Heart right ventricle (tissue), 16 donors: ENCODE results near the gene CLIC3. TPM values are rescaled to one million over a fixed set of nuclear protein-coding genes. Genes with fewer than 3 reads are reported as not detected.
A peak's percentile ranks its signal among the peaks of the same experiment; 100 is the strongest.

Source experiments
- ATAC-seq, 8 donors: fragments of 200-7000 bp; cut with Tn5 transposase; one replicate each; pipeline ENCODE4 v1.9.1; 2020; ENCODE audit warnings: mild to moderate bottlenecking in 8 of 8, moderate library complexity in 8 of 8, moderate number of reproducible peaks in 1 of 8
- DNase-seq, 2 donors: peaks; one replicate each; pipeline ENCODE4 v3.0.0-alpha.2; 2020
- H3K27ac ChIP-seq, 10 donors: fragments of 200-600 bp; sonication (generic) in 2 of 10; one replicate each; pipeline versions ENCODE4 v1.5.0 to v1.8.0; 2020 to 2022; ENCODE audit warnings: mild to moderate bottlenecking in 3 of 10
- H3K27me3 ChIP-seq, 7 donors: fragments of 200-600 bp; one replicate each; pipeline ENCODE4 v1.8.0; 2021 to 2022; ENCODE audit warnings: mild to moderate bottlenecking in 2 of 7
- H3K36me3 ChIP-seq, 9 donors: fragments of 200-600 bp; sonication (generic) in 1 of 9; one replicate each; pipeline versions ENCODE4 v1.5.0 to v1.8.0; 2020 to 2022; ENCODE audit warnings: mild to moderate bottlenecking in 2 of 9
- H3K4me1 ChIP-seq, 9 donors: fragments of 200-600 bp; sonication (generic) in 1 of 9; one replicate each; pipeline versions ENCODE4 v1.5.0 to v1.8.0; 2020 to 2022; ENCODE audit warnings: mild to moderate bottlenecking in 4 of 9
- H3K4me3 ChIP-seq, 10 donors: fragments of 200-600 bp; sonication (generic) in 2 of 10; one replicate each; pipeline versions ENCODE4 v1.5.0 to v1.8.0; 2020 to 2022; ENCODE audit warnings: mild to moderate bottlenecking in 7 of 10, moderate library complexity in 2 of 10
- H3K9me3 ChIP-seq, 11 donors: fragments of 200-600 bp in 10 of 11; sonication (generic) in 2 of 11; one replicate each; pipeline versions ENCODE4 v1.5.0 to v1.8.0; 2013 to 2022; ENCODE audit warnings: mild to moderate bottlenecking in 2 of 11, control low read depth in 1 of 11, moderate library complexity in 1 of 11
- WGBS, 2 donors: extraction: QIAGEN DNeasy Blood & Tissue Kit; methylation state at CpG; one replicate each; pipeline ENCODE4 v1.1.7; 2013; ENCODE audit warnings: inconsistent platforms in 1 of 2; 5-methylcytosine and 5-hydroxymethylcytosine counted together
- intact Hi-C, 10 donors: fragments of 100-400 bp; cut with DNase I; formaldehyde crosslinking; loops; one replicate each; pipeline versions ENCODE4 v1.11.1 to v1.14.2; 2022
- polyA plus RNA-seq, 2 donors: library from polyadenylated mRNA; stranded (reverse); fragments of 200-250 nt; gene quantifications; one replicate each; pipeline ENCODE4 v1.2.3, GENCODE V29; 2013
- total RNA-seq, 10 donors: library from RNA; stranded (reverse); fragmentation: NEBNext Ultra II Directional in 3 of 10; extraction: Animal tissue kit (Norgen Biotek cat#: 25700) in 3 of 10; gene quantifications; one replicate each; pipeline versions ENCODE4 v1.2.1 to v1.2.4, GENCODE V29; 2021 to 2023
- TF ChIP-seq, protein P1 (sequence below), 9 donors: fragments of 200-600 bp; sonication (generic) in 2 of 9; IDR thresholded peaks; one replicate each; pipeline versions ENCODE4 v1.5.0 to v1.8.0; 2021 to 2022; ENCODE audit warnings: antibody characterized with exemption in 9 of 9, mild to moderate bottlenecking in 5 of 9, moderate library complexity in 1 of 9
- donor health status: Arrhythmogenic right ventricular cardiomyopathy.
- donor health status: ischemic (EF 13 %, LVEDD 7.1; RV severe dilation, severe dysfunction).
- donor health status: healthy with polysubstance abuse.
- donor health status: DM: no; HTN: yes; CAD: no.
- donor health status: DM: no; HTN: no; CAD: no.
- donor health status: ischemic (EF 25% LVEDD 6.9; RV normal size, moderate dysfunction).
- donor health status: ischemic (EF 25% LVEDD 5.7; RV mildly dilated, moderate dysfunction).
- donor health status: healthy.
- donor health status: DM: yes; HTN: yes; CAD: no.
- donor health status: Ischemic cardiomyopathy.
- donor health status: ischemic (EF 35%, LVEDD 5.7; RV mildly dilated, moderate dysfunction).
- donor health status: nonischemic (EF 11% LVEDD 7.7; RV severe dilation, severe dysfunction).
- donor health status: DM: yes; HTN: yes; CAD: no.
- donor health status: PGD.
- donor health status: ischemic (EF 29% LVEDD 5.4; RV normal size, mild dysfunction).
- donor health status: nonischemic (EF 23%, LVEDD 6.1; RV moderate dilation, normal function).

CLIC3 gene
- total and polyA plus RNA-seq, 12 donors = 0.46 to 21.4 (median 3.2) TPM

DNA sequence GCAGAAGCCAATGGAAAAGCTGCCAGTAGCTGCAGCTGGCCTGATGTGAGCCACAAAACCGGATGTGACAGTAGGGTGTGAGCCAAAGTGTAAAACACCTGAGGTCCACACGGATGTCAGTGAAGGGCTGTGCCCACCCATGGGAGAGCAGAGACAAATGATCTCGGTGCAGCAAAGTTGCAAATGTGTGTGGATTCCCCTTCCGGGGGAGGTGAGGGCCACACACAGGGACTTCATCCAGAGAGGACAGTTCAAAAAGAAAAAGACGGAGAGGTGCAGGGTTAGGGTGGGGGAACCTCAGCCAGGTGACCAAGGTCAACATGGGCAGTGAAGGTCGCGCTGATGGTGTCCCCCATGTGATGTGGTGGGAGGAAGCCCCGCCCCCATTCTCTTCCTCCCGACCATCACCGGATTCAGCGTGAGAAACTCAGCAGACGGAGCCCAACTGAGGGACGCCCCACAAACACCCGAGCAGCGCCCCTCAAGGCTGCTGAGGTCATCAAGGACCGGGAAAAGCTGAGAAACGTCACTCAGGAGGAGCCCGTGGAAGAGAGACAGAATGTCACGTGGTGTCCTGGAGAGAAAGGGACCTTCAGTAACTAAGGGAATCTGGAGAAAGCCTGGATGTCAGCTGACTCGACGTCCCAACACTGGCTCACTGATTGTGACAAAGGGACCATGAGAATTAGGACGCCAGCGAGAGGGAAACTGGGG lies 30.4 kb downstream of the CLIC3 start:
- Histone ChIP-seq H3K36me3 (no peaks in the 10 kb centered on the region), H3K4me1 (peaks cover under 1 to 45% (median 20%) of the 10 kb centered on the region in 9 donors), H3K9me3 (no peaks in the 10 kb centered on the region), H3K27ac (no peak overlapping the region), H3K27me3 (no peaks in the 10 kb centered on the region), H3K4me3 (peak overlapping the region in 3 of 10 donors; percentile 8 to 28 (median 9))
- ATAC-seq (peak in 3 of 8 donors; percentile 5 to 20 (median 16)), DNase-seq (peak; percentile 15 to 43)
- 28% methylated on average over 23 of the region's 23 CpGs for WGBS, 2 donors
- TF ChIP-seq, protein P1, sequence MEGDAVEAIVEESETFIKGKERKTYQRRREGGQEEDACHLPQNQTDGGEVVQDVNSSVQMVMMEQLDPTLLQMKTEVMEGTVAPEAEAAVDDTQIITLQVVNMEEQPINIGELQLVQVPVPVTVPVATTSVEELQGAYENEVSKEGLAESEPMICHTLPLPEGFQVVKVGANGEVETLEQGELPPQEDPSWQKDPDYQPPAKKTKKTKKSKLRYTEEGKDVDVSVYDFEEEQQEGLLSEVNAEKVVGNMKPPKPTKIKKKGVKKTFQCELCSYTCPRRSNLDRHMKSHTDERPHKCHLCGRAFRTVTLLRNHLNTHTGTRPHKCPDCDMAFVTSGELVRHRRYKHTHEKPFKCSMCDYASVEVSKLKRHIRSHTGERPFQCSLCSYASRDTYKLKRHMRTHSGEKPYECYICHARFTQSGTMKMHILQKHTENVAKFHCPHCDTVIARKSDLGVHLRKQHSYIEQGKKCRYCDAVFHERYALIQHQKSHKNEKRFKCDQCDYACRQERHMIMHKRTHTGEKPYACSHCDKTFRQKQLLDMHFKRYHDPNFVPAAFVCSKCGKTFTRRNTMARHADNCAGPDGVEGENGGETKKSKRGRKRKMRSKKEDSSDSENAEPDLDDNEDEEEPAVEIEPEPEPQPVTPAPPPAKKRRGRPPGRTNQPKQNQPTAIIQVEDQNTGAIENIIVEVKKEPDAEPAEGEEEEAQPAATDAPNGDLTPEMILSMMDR (IDR thresholded peaks at IDR 0.05) = no peak
- intact Hi-C loops = no loop called here

DNA sequence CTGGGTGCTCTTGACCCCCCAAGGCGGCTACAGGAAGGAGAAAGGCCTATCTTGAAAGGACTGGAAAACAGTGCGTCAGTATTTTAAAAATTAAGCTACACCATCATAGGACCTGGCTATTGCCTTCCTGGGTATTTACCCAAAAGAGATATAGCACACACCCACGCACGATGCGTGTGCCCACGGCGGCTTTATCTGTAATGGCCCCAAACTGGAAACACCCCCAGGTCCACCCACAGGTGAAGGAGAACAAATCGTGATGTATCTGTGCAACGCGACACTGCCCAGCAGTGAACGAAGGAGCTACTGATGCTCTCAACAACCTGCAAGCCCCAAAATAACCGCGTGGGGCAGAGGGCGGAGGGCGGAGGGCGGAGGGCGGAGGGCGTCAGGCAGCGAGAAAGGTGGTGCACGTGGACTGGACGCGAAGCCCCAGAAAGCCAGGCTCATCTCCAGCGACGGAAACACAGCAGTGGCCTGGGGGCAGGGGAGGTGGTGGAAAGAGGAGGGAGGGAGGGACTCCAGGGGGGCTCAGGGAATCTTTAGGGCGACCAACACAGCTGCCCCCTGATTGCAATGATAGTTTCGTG lies 31.4 kb downstream of the CLIC3 start:
- Histone ChIP-seq H3K9me3 (no peaks in the 10 kb centered on the region), H3K36me3 (no peaks in the 10 kb centered on the region), H3K27ac (no peak overlapping the region), H3K4me1 (peaks cover 3 to 48% (median 22%) of the 10 kb centered on the region in 9 donors), H3K27me3 (no peaks in the 10 kb centered on the region), H3K4me3 (no peak overlapping the region)
- DNase-seq (no peak), ATAC-seq (no peak)
- TF ChIP-seq, protein P1 (IDR thresholded peaks at IDR 0.05) = no peak
- whole genome bisulfite sequencing, 2 donors = 90 to 91% methylated on average over 26 of the region's 26 CpGs
- intact Hi-C loops = no loop called here

DNA sequence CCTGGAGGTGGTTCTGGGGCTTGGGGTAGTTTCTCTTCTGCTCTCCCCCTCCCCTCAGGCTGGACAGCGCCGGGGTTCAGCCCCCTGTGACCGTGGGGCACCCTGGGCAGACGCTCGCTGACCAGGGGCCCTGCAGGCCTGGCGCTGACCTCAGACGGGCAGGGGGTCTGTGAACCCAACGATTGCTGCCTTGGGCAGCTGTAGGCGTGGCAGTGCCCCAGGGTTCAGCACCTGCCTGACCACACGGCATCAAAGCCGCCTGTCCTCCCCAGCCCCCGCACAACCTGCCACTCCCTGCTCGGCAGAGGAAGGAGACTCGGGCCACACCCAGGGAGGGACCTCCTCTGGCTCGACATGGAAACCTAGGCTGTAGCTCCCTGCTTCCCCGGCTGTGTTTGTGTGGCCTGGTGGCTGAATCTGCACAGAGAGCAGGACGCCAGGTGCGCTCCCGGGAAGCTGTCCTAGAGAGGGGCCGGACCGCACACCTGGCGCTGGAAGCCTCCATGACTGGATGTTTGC lies 32.1 kb downstream of the CLIC3 start:
- H3K9me3 ChIP-seq = no peaks in the 10 kb centered on the region
- no peaks in the 10 kb centered on the region for H3K36me3 ChIP-seq
- H3K4me3 ChIP-seq = no peak overlapping the region
- DNase-seq (no peak), ATAC-seq (peak in 1 of 8 donors; percentile 31)
- peaks cover 3 to 48% (median 22%) of the 10 kb centered on the region in 9 donors for H3K4me1 ChIP-seq
- WGBS, 2 donors = 68 to 80% methylated on average over 22 of the region's 22 CpGs
- no peak overlapping the region for H3K27ac ChIP-seq
- no peaks in the 10 kb centered on the region for H3K27me3 ChIP-seq
- intact Hi-C loops = no loop called here
- TF ChIP-seq, protein P1 (IDR thresholded peaks at IDR 0.05) = no peak

DNA sequence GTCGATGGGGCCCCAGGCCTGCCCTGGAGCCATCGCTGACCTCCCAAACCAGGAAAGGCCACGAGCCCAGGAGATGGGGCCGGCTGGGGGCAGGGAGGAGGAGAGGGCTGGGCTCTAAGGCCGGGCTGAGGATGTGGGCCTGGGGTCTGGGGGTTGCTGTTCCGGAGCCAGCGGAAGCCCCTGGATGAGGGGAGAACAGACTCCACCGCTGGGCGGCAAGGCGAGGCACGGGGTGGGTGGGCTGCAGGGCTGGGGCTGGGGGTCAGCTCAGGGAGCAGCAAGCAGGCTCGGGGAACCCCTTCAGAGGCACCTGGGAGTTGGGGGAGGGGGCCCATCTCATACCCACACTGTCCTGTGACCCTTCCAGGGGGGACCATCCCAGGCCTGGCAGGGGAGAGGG lies 32.6 kb downstream of the CLIC3 start:
- ATAC-seq (no peak), DNase-seq (no peak)
- Histone ChIP-seq H3K4me3 (no peak overlapping the region), H3K4me1 (peaks cover 3 to 48% (median 22%) of the 10 kb centered on the region in 9 donors), H3K36me3 (no peaks in the 10 kb centered on the region), H3K27me3 (no peaks in the 10 kb centered on the region), H3K27ac (no peak overlapping the region), H3K9me3 (no peaks in the 10 kb centered on the region)
- intact Hi-C loops = no loop called here
- WGBS, 2 donors = 89 to 90% methylated on average over 12 of the region's 12 CpGs
- TF ChIP-seq, protein P1 (IDR thresholded peaks at IDR 0.05) = no peak
